OCI-LY3 (cell line): Measurements from ENCODE around the gene EPHB2.

Experiments
- H2AFZ ChIP-seq: fragments of 200-600, 300-600 bp; shearing (Covaris generic); 2 replicates; pipeline ENCODE4 v1.6.0; 2014; ENCODE audit warnings: antibody characterized with exemption, low read depth, low read length
- H3K27ac ChIP-seq: fragments of 200-600, 300-600 bp; sonication (generic); 2 replicates; pipeline ENCODE4 v1.5.1; 2014; ENCODE audit warnings: mild to moderate bottlenecking, low read length, moderate library complexity, mixed read lengths
- H3K27me3 ChIP-seq: fragments of 200-600, 300-600 bp; sonication (generic); 2 replicates; pipeline ENCODE4 v1.6.1; 2014; ENCODE audit warnings: low read depth, low read length, mixed read lengths
- H3K36me3 ChIP-seq: fragments of 200-600, 300-600 bp; sonication (generic); replicated peaks from 2 replicates; pipeline ENCODE3; 2014; ENCODE audit warnings: low read depth, low read length, mixed read lengths
- H3K4me1 ChIP-seq: fragments of 300-600, 200-600 bp; sonication (generic); 2 replicates; pipeline ENCODE4 v1.6.1; 2014; ENCODE audit warnings: low read length, mixed read lengths
- H3K4me2 ChIP-seq: fragments of 200-600, 300-600 bp; sonication (generic); 2 replicates; pipeline ENCODE4 v1.6.1; 2014; ENCODE audit warnings: low read length, mixed read lengths
- H3K4me3 ChIP-seq: fragments of 300-600, 200-600 bp; sonication (generic); 2 replicates; pipeline ENCODE4 v1.5.1; 2014; ENCODE audit warnings: antibody characterized with exemption, mild to moderate bottlenecking, low read length, moderate library complexity
- H3K79me2 ChIP-seq: fragments of 300-600, 200-600 bp; shearing (Covaris generic); 2 replicates; pipeline ENCODE4 v1.6.1; 2014; ENCODE audit warnings: mild to moderate bottlenecking, low read length, mixed read lengths
- H3K9ac ChIP-seq: fragments of 300-600, 200-600 bp; shearing (Covaris generic); 2 replicates; pipeline ENCODE4 v1.6.0; 2014; ENCODE audit warnings: mild to moderate bottlenecking, low read length, moderate library complexity
- H3K9me3 ChIP-seq: fragments of 200-600, 300-600 bp; shearing (Covaris generic); 2 replicates; pipeline ENCODE4 v1.6.1; 2014; ENCODE audit warnings: low read length, mixed read lengths; ENCODE audit not compliant: insufficient read depth
- H4K20me1 ChIP-seq: fragments of 200-600, 300-600 bp; sonication (generic); 2 replicates; pipeline ENCODE4 v1.6.1; 2016; ENCODE audit warnings: low read length, mixed read lengths; ENCODE audit not compliant: insufficient read depth
- EZH2phosphoT487 ChIP-seq: fragments of 200-600 bp; shearing (Covaris generic); IDR thresholded peaks from 2 replicates; pipeline ENCODE4 v1.6.1; 2018; ENCODE audit warnings: antibody characterized with exemption, mixed run types, low read depth
- TF ChIP-seq, protein P1 (sequence below): fragments of 200-600, 300-600 bp; sonication (generic); IDR thresholded peaks from 2 replicates; pipeline ENCODE4 v1.5.1; 2014; ENCODE audit warnings: antibody characterized with exemption, low read length, low read depth

The EPHB2 gene

DNA sequence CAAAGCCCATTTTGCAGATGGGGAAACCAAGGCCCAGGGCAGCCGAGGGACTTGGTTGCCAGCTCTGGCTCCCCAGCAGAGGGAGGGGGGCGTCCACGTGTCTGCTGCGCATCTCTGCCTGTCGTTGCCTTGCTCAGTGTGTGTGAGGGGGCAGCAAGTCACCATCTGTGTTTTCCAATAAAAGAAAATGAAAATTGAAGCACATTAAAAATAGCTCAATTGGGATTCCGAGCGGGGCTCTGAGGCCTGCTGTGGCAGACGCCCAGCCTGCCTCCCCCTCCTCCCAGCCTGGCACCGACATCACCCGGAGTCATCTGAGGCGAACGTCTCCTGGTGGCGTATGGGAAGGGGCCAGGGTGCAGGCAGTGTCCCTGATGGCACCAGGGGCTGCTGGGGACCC, 51.2 kb downstream of the EPHB2 start:
- Histone ChIP-seq H3K4me1 (peaks cover 9% of the 10 kb centered on the region), H3K9ac (no peak overlapping the region), H3K4me3 (no peak overlapping the region), H3K4me2 (no peak overlapping the region), H3K9me3 (no peaks in the 10 kb centered on the region), H2AFZ (no peak overlapping the region), H3K36me3 (no peaks in the 10 kb centered on the region), H3K27ac (no peak overlapping the region), H3K27me3 (no peaks in the 10 kb centered on the region), H4K20me1 (no peaks in the 10 kb centered on the region), H3K79me2 (no peaks in the 10 kb centered on the region)
- TF ChIP-seq, protein P1, sequence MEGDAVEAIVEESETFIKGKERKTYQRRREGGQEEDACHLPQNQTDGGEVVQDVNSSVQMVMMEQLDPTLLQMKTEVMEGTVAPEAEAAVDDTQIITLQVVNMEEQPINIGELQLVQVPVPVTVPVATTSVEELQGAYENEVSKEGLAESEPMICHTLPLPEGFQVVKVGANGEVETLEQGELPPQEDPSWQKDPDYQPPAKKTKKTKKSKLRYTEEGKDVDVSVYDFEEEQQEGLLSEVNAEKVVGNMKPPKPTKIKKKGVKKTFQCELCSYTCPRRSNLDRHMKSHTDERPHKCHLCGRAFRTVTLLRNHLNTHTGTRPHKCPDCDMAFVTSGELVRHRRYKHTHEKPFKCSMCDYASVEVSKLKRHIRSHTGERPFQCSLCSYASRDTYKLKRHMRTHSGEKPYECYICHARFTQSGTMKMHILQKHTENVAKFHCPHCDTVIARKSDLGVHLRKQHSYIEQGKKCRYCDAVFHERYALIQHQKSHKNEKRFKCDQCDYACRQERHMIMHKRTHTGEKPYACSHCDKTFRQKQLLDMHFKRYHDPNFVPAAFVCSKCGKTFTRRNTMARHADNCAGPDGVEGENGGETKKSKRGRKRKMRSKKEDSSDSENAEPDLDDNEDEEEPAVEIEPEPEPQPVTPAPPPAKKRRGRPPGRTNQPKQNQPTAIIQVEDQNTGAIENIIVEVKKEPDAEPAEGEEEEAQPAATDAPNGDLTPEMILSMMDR: no peak
- TF ChIP-seq EZH2phosphoT487: no peak

DNA sequence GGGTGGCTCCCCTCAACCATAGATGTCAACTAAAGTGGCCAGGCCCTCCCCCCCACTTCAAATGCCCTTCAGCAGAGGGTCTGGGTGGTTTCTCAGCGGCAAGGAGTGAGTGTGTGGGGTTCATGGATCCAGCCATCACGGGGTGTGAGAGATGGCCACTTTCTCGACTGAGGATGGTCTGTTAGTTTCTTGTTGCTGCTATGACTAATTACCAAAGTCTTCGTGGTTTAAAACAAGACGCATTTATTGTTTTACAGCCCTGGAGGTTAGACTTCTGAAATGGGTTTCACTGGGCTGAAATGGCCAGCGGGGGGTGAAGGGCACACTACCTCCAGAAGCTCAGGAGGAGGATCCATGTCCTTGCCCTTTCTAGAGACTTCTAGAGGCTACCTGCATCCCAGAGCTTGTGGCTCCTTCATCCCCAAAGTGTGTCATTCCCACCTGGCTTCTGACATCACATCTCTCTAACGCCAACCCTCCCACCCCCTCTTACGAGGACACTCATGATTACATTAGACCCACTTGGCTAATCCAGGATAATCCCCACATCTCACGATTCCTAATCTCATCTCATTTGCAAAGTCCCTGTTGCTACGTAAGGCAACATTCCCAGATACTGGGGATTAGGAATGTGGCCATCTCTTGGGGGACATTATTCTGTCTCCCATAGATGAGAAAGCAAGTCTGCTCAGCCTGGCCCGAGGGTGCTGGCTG, 53.0 kb downstream of the EPHB2 start:
- H3K9ac ChIP-seq: no peak overlapping the region

DNA sequence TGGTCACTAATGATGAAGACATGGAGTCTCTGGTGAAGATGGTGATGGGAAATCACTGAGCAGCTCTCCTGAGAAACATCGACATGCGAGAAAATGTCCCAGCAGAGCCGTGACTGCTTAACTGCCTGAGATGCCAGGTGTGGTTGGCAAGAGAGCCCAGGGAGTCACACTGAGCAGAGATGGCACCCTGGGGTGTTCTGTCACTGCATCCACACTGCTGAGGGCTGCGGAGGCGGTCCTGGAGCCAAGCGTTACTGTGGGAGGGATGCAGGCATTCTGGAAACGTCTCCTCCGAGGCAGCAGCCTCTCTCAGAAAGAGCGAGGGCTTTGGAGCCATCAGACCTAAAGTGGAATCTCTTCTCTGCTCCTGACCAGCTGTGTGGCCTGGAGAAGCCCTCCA, 57.2 kb downstream of the EPHB2 start:
- no peaks in the 10 kb centered on the region for H4K20me1 ChIP-seq
- H3K4me2 ChIP-seq: no peak overlapping the region
- H3K27me3 ChIP-seq: no peaks in the 10 kb centered on the region
- H3K36me3 ChIP-seq: no peaks in the 10 kb centered on the region
- H3K4me3 ChIP-seq: no peak overlapping the region
- TF ChIP-seq EZH2phosphoT487: no peak
- TF ChIP-seq, protein P1: no peak
- H2AFZ ChIP-seq: no peak overlapping the region
- peaks cover 9% of the 10 kb centered on the region for H3K4me1 ChIP-seq
- H3K9ac ChIP-seq: no peak overlapping the region
- no peak overlapping the region for H3K27ac ChIP-seq
- no peaks in the 10 kb centered on the region for H3K79me2 ChIP-seq
- no peaks in the 10 kb centered on the region for H3K9me3 ChIP-seq

More for the DNA sequence above, 53.0 kb downstream of the EPHB2 start:
- Histone ChIP-seq H3K36me3 (no peaks in the 10 kb centered on the region), H3K9me3 (no peaks in the 10 kb centered on the region), H4K20me1 (no peaks in the 10 kb centered on the region), H2AFZ (no peak overlapping the region), H3K79me2 (no peaks in the 10 kb centered on the region), H3K4me2 (no peak overlapping the region; the same call in 1 of the 2 replicates), H3K4me1 (peaks cover 9% of the 10 kb centered on the region), H3K4me3 (no peak overlapping the region), H3K27me3 (no peaks in the 10 kb centered on the region), H3K27ac (no peak overlapping the region)
- TF ChIP-seq EZH2phosphoT487: no peak
- TF ChIP-seq, protein P1: no peak

DNA sequence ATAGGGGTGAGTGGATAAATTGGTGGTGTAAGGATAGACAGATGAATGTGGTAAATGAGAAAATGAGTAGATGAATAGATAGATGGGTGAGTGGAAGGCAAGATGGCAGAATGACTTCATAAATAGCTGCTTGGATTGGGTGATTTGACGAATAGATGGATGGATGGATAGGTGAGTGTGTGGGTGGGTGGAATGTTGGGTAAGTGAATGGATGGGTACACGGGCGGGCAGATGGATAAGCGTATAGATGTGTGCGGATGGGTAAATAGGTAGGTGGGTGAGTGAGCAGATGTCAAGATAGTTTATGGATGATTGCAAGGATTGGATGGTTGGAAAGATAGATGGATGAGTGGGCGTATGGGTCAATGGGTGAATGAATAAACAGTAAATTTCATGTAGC, 59.3 kb downstream of the EPHB2 start:
- no peak overlapping the region for H3K4me3 ChIP-seq
- TF ChIP-seq, protein P1: no peak
- no peak for TF ChIP-seq EZH2phosphoT487
- H3K27ac ChIP-seq: no peak overlapping the region
- no peak overlapping the region for H2AFZ ChIP-seq
- no peaks in the 10 kb centered on the region for H3K27me3 ChIP-seq
- H3K4me1 ChIP-seq: no peaks in the 10 kb centered on the region
- no peak overlapping the region for H3K4me2 ChIP-seq
- H4K20me1 ChIP-seq: no peaks in the 10 kb centered on the region
- no peaks in the 10 kb centered on the region for H3K36me3 ChIP-seq
- H3K9ac ChIP-seq: no peak overlapping the region
- no peaks in the 10 kb centered on the region for H3K9me3 ChIP-seq
- H3K79me2 ChIP-seq: no peaks in the 10 kb centered on the region
